ENCODE results near the gene WWC2. TPM values are rescaled to one million over a fixed set of nuclear protein-coding genes. Genes with fewer than 3 reads are reported as not detected.

Gene WWC2
- total RNA-seq, 4 donors from 2014 or later: 6.6 to 79.7 (median 9.4) TPM

- H3K36me3 ChIP-seq: no peaks in the 10 kb centered on the region
- no peak for TF ChIP-seq CTCF (IDR thresholded peaks at IDR 0.05)
- no peak for TF ChIP-seq EP300 (IDR thresholded peaks at IDR 0.05; ENCODE audit: low read depth)
- no peak for TF ChIP-seq POLR2AphosphoS5 (IDR thresholded peaks at IDR 0.05)
- TF ChIP-seq POLR2A (IDR thresholded peaks at IDR 0.05): no peak
- in situ Hi-C loops (cut with MboI; ENCODE audit: low pct_ligation_motif_present in 1 of 4, low pct_unique_long_range_greater_than_20kb in 1 of 4, low sequenced_read_pairs in 3 of 4): no loop called here
- H3K27me3 ChIP-seq: no peaks in the 10 kb centered on the region
- H3K27ac ChIP-seq: no peak overlapping the region
- H3K4me3 ChIP-seq: no peak overlapping the region
- 85 to 88% methylated on average over 1 to 13 of the region's 13 CpGs for WGBS, 2 donors (ENCODE audit: low coverage in 1 of 2)
- intact Hi-C loops (cut with DNase I; ENCODE audit: low total_unique reads): no loop called here
- no peaks in the 10 kb centered on the region for H3K4me1 ChIP-seq
- H3K9me3 ChIP-seq: no peaks in the 10 kb centered on the region
- DNase-seq: no peak
Observed at GRCh38 chr4:183358215-183358755, 259.2 kb downstream of the WWC2 start.

GRCh38 chr4:183360161-183360919 is 261.3 kb downstream of the WWC2 start:
- no peak for DNase-seq
- Histone ChIP-seq H3K4me3 (no peak overlapping the region), H3K27ac (no peak overlapping the region), H3K36me3 (no peaks in the 10 kb centered on the region), H3K27me3 (no peaks in the 10 kb centered on the region), H3K9me3 (no peaks in the 10 kb centered on the region), H3K4me1 (no peaks in the 10 kb centered on the region)
- WGBS, 2 donors (ENCODE audit: low coverage in 1 of 2): 59 to 72% methylated on average over 5 to 11 of the region's 11 CpGs
- in situ Hi-C loops (cut with MboI; ENCODE audit: low pct_ligation_motif_present in 1 of 4, low pct_unique_long_range_greater_than_20kb in 1 of 4, low sequenced_read_pairs in 3 of 4) (no loop called here), intact Hi-C loops (cut with DNase I; ENCODE audit: low total_unique reads) (no loop called here)
- TF ChIP-seq CTCF (IDR thresholded peaks at IDR 0.05) (no peak), POLR2A (IDR thresholded peaks at IDR 0.05) (no peak), POLR2AphosphoS5 (IDR thresholded peaks at IDR 0.05) (no peak), EP300 (IDR thresholded peaks at IDR 0.05; ENCODE audit: low read depth) (no peak)

GRCh38 chr4:183362036-183362435 is 263.0 kb downstream of the WWC2 start:
- in situ Hi-C loops (cut with MboI; ENCODE audit: low pct_ligation_motif_present in 1 of 4, low pct_unique_long_range_greater_than_20kb in 1 of 4, low sequenced_read_pairs in 3 of 4): no loop called here
- no peaks in the 10 kb centered on the region for H3K36me3 ChIP-seq
- no peaks in the 10 kb centered on the region for H3K4me1 ChIP-seq
- TF ChIP-seq EP300 (IDR thresholded peaks at IDR 0.05; ENCODE audit: low read depth) (no peak), POLR2AphosphoS5 (IDR thresholded peaks at IDR 0.05) (no peak), POLR2A (IDR thresholded peaks at IDR 0.05) (no peak), CTCF (IDR thresholded peaks at IDR 0.05) (no peak)
- no peak overlapping the region for H3K27ac ChIP-seq
- no peak overlapping the region for H3K4me3 ChIP-seq
- WGBS, 2 donors (ENCODE audit: low coverage in 1 of 2): 94% methylated on average over 4 of the region's 4 CpGs; no CpG with 5 or more reads in 1 of the 2 donors
- DNase-seq: no peak
- H3K9me3 ChIP-seq: no peaks in the 10 kb centered on the region
- intact Hi-C loops (cut with DNase I; ENCODE audit: low total_unique reads): no loop called here
- no peaks in the 10 kb centered on the region for H3K27me3 ChIP-seq

- no peaks in the 10 kb centered on the region for H3K27me3 ChIP-seq
- H3K9me3 ChIP-seq: no peaks in the 10 kb centered on the region
- TF ChIP-seq POLR2AphosphoS5 (IDR thresholded peaks at IDR 0.05) (no peak), EP300 (IDR thresholded peaks at IDR 0.05; ENCODE audit: low read depth) (no peak), POLR2A (IDR thresholded peaks at IDR 0.05) (no peak), CTCF (IDR thresholded peaks at IDR 0.05) (no peak)
- no peak overlapping the region for H3K4me3 ChIP-seq
- intact Hi-C loops (cut with DNase I; ENCODE audit: low total_unique reads) (no loop called here), in situ Hi-C loops (cut with MboI; ENCODE audit: low pct_ligation_motif_present in 1 of 4, low pct_unique_long_range_greater_than_20kb in 1 of 4, low sequenced_read_pairs in 3 of 4) (no loop called here)
- WGBS, 2 donors (ENCODE audit: low coverage in 1 of 2): 72 to 77% methylated on average over 10 to 15 of the region's 15 CpGs
- H3K36me3 ChIP-seq: no peaks in the 10 kb centered on the region
- no peak for DNase-seq
- no peaks in the 10 kb centered on the region for H3K4me1 ChIP-seq
- no peak overlapping the region for H3K27ac ChIP-seq
Observed at GRCh38 chr4:183362916-183363542, 264.0 kb downstream of the WWC2 start.
